HepG2 (cell line): ENCODE measurements around the gene MAPKAPK3. TPM values are rescaled to one million over a fixed set of nuclear protein-coding genes. Genes with fewer than 3 reads are reported as not detected.
A peak's percentile ranks its signal among the peaks of the same experiment; 100 is the strongest.

Experiments
- ATAC-seq: fragments of 200-7000 bp; cut with Tn5 transposase; 3 replicates; pipeline ENCODE4 v1.9.1; 2020; ENCODE audit warnings: mild to moderate bottlenecking, moderate library complexity
- BruUV-seq: library from RNA; stranded (reverse); fragments of 400-500 nt; replicated peaks from 2 replicates; lab custom pipeline; 2021; lab: Mats Ljungman, UMichigan
- CTCF ChIA-PET: fragments of 300-600 bp; formaldehyde crosslinking; extraction: SDS; loops from one replicate; lab custom pipeline; 2021; ENCODE audit warnings: low total read pairs, inconsistent platforms, low intra/inter-chr PET ratio; lab: Yijun Ruan, JAX
- POLR2A ChIA-PET: fragments of 350-600 bp; sonication (Branson Sonifier 250); formaldehyde crosslinking; loops from one replicate; lab custom pipeline; 2020; ENCODE audit warnings: antibody characterized with exemption, inconsistent platforms; lab: Yijun Ruan, JAX
- DNase-seq: peaks from one replicate; pipeline ENCODE4 v3.0.0-alpha.2; 2015; ENCODE audit warnings: low spot score
- FAIRE-seq: peaks from 3 replicates; lab custom pipeline; 2011; peaks lifted over from hg19 to GRCh38; lab: Jason Lieb, UNC
- H2AFZ ChIP-seq: one replicate; pipeline ENCODE4 v1.6.1; 2011; ENCODE audit warnings: low read length, inconsistent platforms
- H3K27ac ChIP-seq: fragments of 300-600 bp; 3 replicates; pipeline ENCODE4 v1.8.0; 2011; ENCODE audit warnings: mixed run types, mild to moderate bottlenecking, mixed read lengths, low read length, inconsistent platforms; ENCODE audit not compliant: insufficient read depth; ENCODE audit errors: extremely low read length
- H3K27me3 ChIP-seq, 2 experiments: fragments of 200-600 bp in 1 of 2; 2 replicates in 1 of 2; 3 replicates in 1 of 2; pipeline versions ENCODE4 v1.6.0 to v1.8.0; 2011; ENCODE audit warnings: low read length in 2 of 2, mild to moderate bottlenecking in 2 of 2, moderate library complexity in 2 of 2, inconsistent platforms in 1 of 2; ENCODE audit not compliant: insufficient read depth in 2 of 2, control insufficient read depth in 1 of 2
- H3K36me3 ChIP-seq, 2 experiments: fragments of 200-600 bp in 1 of 2; replicated peaks in 1 of 2; 2 replicates in 1 of 2; 3 replicates in 1 of 2; pipeline versions ENCODE4 v1.5.1 to v1.8.0; 2011; ENCODE audit warnings: low read length in 2 of 2, inconsistent platforms in 1 of 2; ENCODE audit not compliant: insufficient read depth in 2 of 2, control insufficient read depth in 1 of 2
- H3K4me1 ChIP-seq: 2 replicates; pipeline ENCODE4 v1.5.1; 2012; ENCODE audit warnings: low read length, inconsistent platforms; ENCODE audit not compliant: insufficient read depth
- H3K4me2 ChIP-seq: 2 replicates; pipeline ENCODE4 v1.6.0; 2011; ENCODE audit warnings: low read depth, low read length, inconsistent platforms
- H3K4me3 ChIP-seq, 3 experiments: fragments of 200-600 bp in 1 of 3; sonication (generic), shearing (Covaris generic) in 1 of 3; replicated peaks in 1 of 3; 2 replicates each; pipeline ENCODE4 v1.5.1; 2011 to 2016; ENCODE audit warnings: low read length in 3 of 3, inconsistent platforms in 2 of 3, low read depth in 2 of 3, mild to moderate bottlenecking in 2 of 3, control low read depth in 1 of 3, mixed read lengths in 1 of 3; ENCODE audit not compliant: insufficient read depth in 1 of 3
- H3K79me2 ChIP-seq: one replicate; pipeline ENCODE4 v1.6.1; 2011; ENCODE audit warnings: low read length, inconsistent platforms; ENCODE audit not compliant: insufficient read depth
- H3K9ac ChIP-seq: 2 replicates; pipeline ENCODE4 v1.6.0; 2011; ENCODE audit warnings: mild to moderate bottlenecking, low read depth, low read length, inconsistent platforms; ENCODE audit not compliant: insufficient read depth
- H3K9me3 ChIP-seq: 2 replicates; pipeline ENCODE4 v1.5.1; 2012; ENCODE audit warnings: mild to moderate bottlenecking, low read length
- H4K20me1 ChIP-seq: 2 replicates; pipeline ENCODE4 v1.6.0; 2011; ENCODE audit warnings: inconsistent platforms, mild to moderate bottlenecking, low read length, moderate library complexity; ENCODE audit not compliant: insufficient read depth
- ARNTL ChIP-seq: sonication (generic); formaldehyde crosslinking; IDR thresholded peaks from 2 replicates; pipeline ENCODE4 v1.4.0; 2020; ENCODE audit warnings: mild to moderate bottlenecking, missing genetic modification reagents
- KIAA2018 ChIP-seq: sonication (generic); formaldehyde crosslinking; IDR thresholded peaks from 2 replicates; pipeline ENCODE4 v1.5.0; 2020; ENCODE audit warnings: mild to moderate bottlenecking, missing genetic modification reagents, borderline replicate concordance
- RXRB ChIP-seq: IDR thresholded peaks from 2 replicates; pipeline ENCODE4 v1.6.1; 2016; ENCODE audit warnings: borderline replicate concordance, missing genetic modification reagents, missing compliant biosample characterization
- TFDP1 ChIP-seq: IDR thresholded peaks from 2 replicates; pipeline ENCODE4 v1.6.1; 2016; ENCODE audit warnings: missing compliant biosample characterization, missing genetic modification reagents, borderline replicate concordance
- TRIM24 ChIP-seq: sonication (generic); formaldehyde crosslinking; IDR thresholded peaks from 2 replicates; pipeline ENCODE4 v1.8.0; 2022; ENCODE audit warnings: mild to moderate bottlenecking, missing genetic modification reagents
- ZNF142 ChIP-seq: sonication (generic); formaldehyde crosslinking; IDR thresholded peaks from 2 replicates; pipeline ENCODE4 v1.4.0; 2020; ENCODE audit warnings: missing genetic modification reagents
- ZNF766 ChIP-seq: sonication (generic); formaldehyde crosslinking; IDR thresholded peaks from 2 replicates; pipeline ENCODE4 v1.5.0; 2020; ENCODE audit warnings: missing genetic modification reagents, borderline replicate concordance
- WGBS: methylation state at CpG from one replicate; pipeline ENCODE4 v1.1.6; 2017; ENCODE audit warnings: low lambda C conversion rate; 5-methylcytosine and 5-hydroxymethylcytosine counted together
- in situ Hi-C: cut with HindIII; loops from 2 replicates; pipeline ENCODE4 v1.10.0; 2017; ENCODE audit warnings: low pct_unique_long_range_greater_than_20kb; ENCODE audit not compliant: extremely low pct_ligation_motif_present
- intact Hi-C: fragments of 100-400 bp; cut with micrococcal nuclease; formaldehyde crosslinking; loops from one replicate; pipeline ENCODE4 v1.10.0; 2022; ENCODE audit not compliant: unreplicated experiment
- polyA plus RNA-seq, 8 experiments: library from polyadenylated mRNA; depleted of rRNA in 3 of 8; stranded (reverse) in 7 of 8; unstranded in 1 of 8; fragments of >200 nt; fragmentation: Illumina TruSeq in 4 of 8; extraction: Trizol in 4 of 8; gene quantifications; 2 replicates each; pipeline versions ENCODE4 v1.2.1 to v1.2.3, GENCODE V29; 2011 to 2016; ENCODE audit warnings: low read depth in 4 of 8, missing spikeins in 1 of 8, mixed read lengths in 1 of 8; ENCODE audit not compliant: insufficient read depth in 1 of 8
- total RNA-seq, 5 experiments: library from RNA; depleted of rRNA; stranded (reverse); fragments of >200 nt; fragmentation: Illumina TruSeq; extraction: Trizol; gene quantifications; 2 replicates each; pipeline ENCODE4 v1.2.3, GENCODE V29; 2016; ENCODE audit warnings: low read depth in 1 of 5

Gene MAPKAPK3
- total and polyA plus RNA-seq, 2 of the 13 experiments (the other 11 are each of a cell fraction or from before 2014, with no cell fraction given) = 39.9 to 41.2 TPM

GRCh38 chr3:50602595-50603191 is 14.3 kb upstream of the MAPKAPK3 start:
- CTCF ChIA-PET = no interaction called here
- TF ChIP-seq RXRB (CRISPR knock-in tag) (no peak), ZNF142 (CRISPR knock-in tag) (0 out of 2 replicates have a peak, but pooled peaks have one; percentile 24), TRIM24 (CRISPR knock-in tag) (no peak), ZNF766 (CRISPR knock-in tag) (no peak), TFDP1 (CRISPR knock-in tag) (no peak), ARNTL (CRISPR knock-in tag) (no peak), KIAA2018 (CRISPR knock-in tag) (no peak)

More at GRCh38 chr3:50602595-50603191, 14.3 kb upstream of the MAPKAPK3 start:
- H3K4me1 ChIP-seq = peaks cover 79% of the 10 kb centered on the region
- no peaks in the 10 kb centered on the region for H3K27me3 ChIP-seq
- intact Hi-C loops = no loop called here
- H3K27ac ChIP-seq = peak overlapping the region; percentile 97
- whole genome bisulfite sequencing = 97% methylated on average over 7 of the region's 9 CpGs
- H3K4me3 ChIP-seq = no peak overlapping the region
- DNase-seq (no peak), ATAC-seq (no peak), FAIRE-seq (no peak)
- 0 out of 2 replicates have a peak overlapping the region, but pooled peaks have one; percentile 98 for H3K4me2 ChIP-seq
- H2AFZ ChIP-seq = no peak overlapping the region
- 0 out of 5 replicates have a peak, but pooled peaks cover 0 to 5% of the 10 kb centered on the region in 2 experiments for H3K36me3 ChIP-seq
- POLR2A ChIA-PET = interaction anchor here (0.9 to 4.7 kb wide), 10 partner anchors 9 to 897 kb away, joined by 3 to 176 read pairs (median 17); partner anchors contain the start of genes C3orf18, CISH, DCAF1 and HEMK1
- H3K79me2 ChIP-seq = no peaks in the 10 kb centered on the region
- H4K20me1 ChIP-seq = no peaks in the 10 kb centered on the region
- peak overlapping the region; percentile 25; the same call in 1 of the 2 replicates for H3K9ac ChIP-seq
- no TSS peak for BruUV-seq
- no peaks in the 10 kb centered on the region for H3K9me3 ChIP-seq
- in situ Hi-C loops = no loop called here
